GM23338 (cell line): ENCODE results near the gene AGAP5. TPM values are rescaled to one million over a fixed set of nuclear protein-coding genes. Genes with fewer than 3 reads are reported as not detected.
A peak's percentile ranks its signal among the peaks of the same experiment; 100 is the strongest.
"Not testable (repeated sequence)": the region's sequence is repeated elsewhere in the genome, so short reads cannot be mapped to it uniquely, and the experiment has no call there.

Experiments
- ATAC-seq: fragments of 200-7000 bp; cut with Tn5 transposase; 3 replicates; pipeline ENCODE4 v1.9.1; 2020
- DNase-seq: peaks from one replicate; pipeline ENCODE4 v3.0.0-alpha.2; 2015; ENCODE audit warnings: low spot score
- H2AFZ ChIP-seq: fragments of 200-600 bp; sonication (generic); 2 replicates; pipeline ENCODE4 v1.8.0; 2016; ENCODE audit warnings: antibody characterized with exemption, mild to moderate bottlenecking, moderate library complexity
- H3F3A ChIP-seq: fragments of 200-600 bp; sonication (generic); replicated peaks from 2 replicates; pipeline ENCODE4 v1.8.0; 2017; ENCODE audit warnings: antibody characterized with exemption, mixed run types, low read depth
- H3K27ac ChIP-seq: fragments of 200-600 bp; sonication (generic); 2 replicates; pipeline ENCODE4 v1.6.1; 2016; ENCODE audit warnings: low read depth
- H3K27me3 ChIP-seq: fragments of 200-600 bp; sonication (generic); 2 replicates; pipeline ENCODE4 v1.8.0; 2016; ENCODE audit warnings: mild to moderate bottlenecking, mixed run types, moderate library complexity; ENCODE audit not compliant: insufficient read depth
- H3K36me3 ChIP-seq: fragments of 200-600 bp; sonication (generic); 2 replicates; pipeline ENCODE4 v1.8.0; 2016; ENCODE audit warnings: mild to moderate bottlenecking; ENCODE audit not compliant: insufficient read depth
- H3K4me1 ChIP-seq: fragments of 200-600 bp; sonication (generic); 2 replicates; pipeline ENCODE4 v1.8.0; 2016; ENCODE audit warnings: mild to moderate bottlenecking, moderate library complexity; ENCODE audit not compliant: insufficient read depth
- H3K4me2 ChIP-seq: fragments of 200-600 bp; sonication (generic); 2 replicates; pipeline ENCODE4 v1.7.1; 2017; ENCODE audit warnings: mixed run types
- H3K4me3 ChIP-seq: fragments of 200-600 bp; sonication (generic); 2 replicates; pipeline ENCODE4 v1.6.1; 2016; ENCODE audit warnings: mixed run types
- H3K79me2 ChIP-seq: fragments of 200-600 bp; sonication (generic); replicated peaks from 2 replicates; pipeline ENCODE4 v1.8.0; 2017; ENCODE audit warnings: mild to moderate bottlenecking; ENCODE audit not compliant: insufficient read depth
- H3K9me2 ChIP-seq: fragments of 200-600 bp; sonication (generic); 2 replicates; pipeline ENCODE4 v1.8.0; 2017; ENCODE audit not compliant: insufficient read depth
- H4K20me1 ChIP-seq: fragments of 200-600 bp; sonication (generic); replicated peaks from 2 replicates; pipeline ENCODE4 v1.8.0; 2017; ENCODE audit warnings: mild to moderate bottlenecking; ENCODE audit not compliant: insufficient read depth
- H3K27ac Mint-ChIP-seq: 2 replicates; pipeline ENCODE4 v1.8.0; 2020; ENCODE audit warnings: inconsistent platforms, mild to moderate bottlenecking, moderate library complexity, mixed read lengths
- H3K27me3 Mint-ChIP-seq: 3 replicates; pipeline ENCODE4 v1.8.0; 2022; ENCODE audit warnings: low read depth, mild to moderate bottlenecking, moderate library complexity, mixed read lengths, inconsistent platforms; ENCODE audit not compliant: insufficient read depth, poor library complexity
- H3K36me3 Mint-ChIP-seq: 3 replicates; pipeline ENCODE4 v1.8.0; 2021; ENCODE audit warnings: low read depth, mild to moderate bottlenecking, inconsistent platforms, moderate library complexity, mixed read lengths
- H3K4me1 Mint-ChIP-seq: 3 replicates; pipeline ENCODE4 v1.8.0; 2020; ENCODE audit warnings: mild to moderate bottlenecking, inconsistent platforms, mixed read lengths
- H3K4me3 Mint-ChIP-seq: 3 replicates; pipeline ENCODE4 v1.8.0; 2021; ENCODE audit warnings: moderate library complexity, mild to moderate bottlenecking, inconsistent platforms, mixed read lengths
- H3K9me3 Mint-ChIP-seq: 3 replicates; pipeline ENCODE4 v1.8.0; 2020; ENCODE audit warnings: moderate library complexity, mild to moderate bottlenecking, inconsistent platforms, mixed read lengths
- CREB1 ChIP-seq: fragments of 250-450 bp; sonication (Bioruptor Pico); IDR thresholded peaks from 2 replicates; pipeline ENCODE4 v1.5.0; 2020; ENCODE audit warnings: low read depth, mild to moderate bottlenecking, moderate library complexity
- EZH2 ChIP-seq: fragments of 200-600 bp; sonication (generic); IDR thresholded peaks from one replicate; pipeline ENCODE4 v1.8.0; 2017; ENCODE audit warnings: antibody characterized with exemption, mild to moderate bottlenecking, low read depth; ENCODE audit not compliant: unreplicated experiment
- EZH2phosphoT487 ChIP-seq: fragments of 200-600 bp; sonication (generic); IDR thresholded peaks from one replicate; pipeline ENCODE4 v1.8.1; 2018; ENCODE audit warnings: antibody characterized with exemption; ENCODE audit not compliant: unreplicated experiment
- POLR2AphosphoS5 ChIP-seq: IDR thresholded peaks from 2 replicates; pipeline ENCODE4 v1.6.1; 2016; ENCODE audit warnings: antibody characterized with exemption, low read depth
- STAT1 ChIP-seq: IDR thresholded peaks from one replicate; pipeline ENCODE4 v1.6.1; 2016; ENCODE audit warnings: antibody characterized with exemption; ENCODE audit not compliant: unreplicated experiment
- ZNF114 ChIP-seq: fragments of 250-450 bp; sonication (Bioruptor Pico); IDR thresholded peaks from 2 replicates; pipeline ENCODE4 v1.5.0; 2020; ENCODE audit warnings: mild to moderate bottlenecking, moderate library complexity
- ZNF331 ChIP-seq: fragments of 250-450 bp; sonication (Bioruptor Pico); IDR thresholded peaks from 2 replicates; pipeline ENCODE4 v1.5.0; 2020; ENCODE audit warnings: low read depth, mild to moderate bottlenecking, moderate library complexity
- polyA plus RNA-seq: library from polyadenylated mRNA; unstranded; fragments of >200 nt; fragmentation: Nextera tagmentation; extraction: Ambion mirVana; gene quantifications from 2 replicates; pipeline ENCODE4 v1.2.1, GENCODE V29; 2016
- total RNA-seq: library from RNA; depleted of rRNA; stranded (reverse); fragments of >200 nt; shearing (Covaris generic); gene quantifications from 2 replicates; pipeline ENCODE4 v1.2.3, GENCODE V29; 2014
- TF ChIP-seq, protein P1 (sequence below): IDR thresholded peaks from 2 replicates; pipeline ENCODE4 v1.6.1; 2016; ENCODE audit warnings: antibody characterized with exemption
- TF ChIP-seq, protein P2 (sequence below): IDR thresholded peaks from one replicate; pipeline ENCODE4 v1.6.1; 2018; ENCODE audit warnings: antibody characterized with exemption; ENCODE audit not compliant: unreplicated experiment
- TF ChIP-seq, protein P3 (sequence below): fragments of 250-450 bp; sonication (Bioruptor Pico); IDR thresholded peaks from 2 replicates; pipeline ENCODE4 v1.5.0; 2020; ENCODE audit warnings: mild to moderate bottlenecking, moderate library complexity

Gene AGAP5
- total and polyA plus RNA-seq, 2 experiments from 2014 or later = 5.0 to 5.3 TPM

DNA sequence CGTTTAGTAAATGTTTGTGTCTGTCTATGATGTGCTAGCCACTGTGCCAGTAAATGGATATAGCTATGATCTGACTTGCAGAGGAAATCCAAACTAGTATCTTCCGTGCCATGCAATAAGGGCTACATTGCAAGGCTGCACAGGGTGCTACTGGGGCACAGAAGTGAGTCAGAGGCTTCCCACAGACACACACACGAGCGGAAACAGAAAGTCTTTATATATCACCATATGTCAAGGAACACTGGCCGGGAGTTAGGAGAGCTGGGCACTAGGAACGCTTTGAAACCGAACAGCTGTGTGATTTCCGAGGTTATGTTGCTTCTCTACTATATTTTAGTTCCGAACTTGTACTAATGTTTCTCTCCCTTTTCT lies 31.9 kb upstream of the AGAP5 start:
- DNase-seq, H3K9me2 ChIP-seq, ATAC-seq, H3K4me1 Mint-ChIP-seq, H3K27me3 Mint-ChIP-seq, H3K36me3 ChIP-seq, H3K9me3 Mint-ChIP-seq, H3K27me3 ChIP-seq, H2AFZ ChIP-seq, H4K20me1 ChIP-seq: not testable (repeated sequence)
- Histone ChIP-seq H3K27ac (0 out of 2 replicates have a peak overlapping the region, but pooled peaks have one; percentile 95), H3K4me3 (peak overlapping the region; percentile 91), H3K4me2 (peak overlapping the region; percentile 86), H3F3A (peaks cover 12% of the 10 kb centered on the region; the same call in 1 of the 2 replicates), H3K4me1 (peaks cover 12% of the 10 kb centered on the region), H3K79me2 (peaks cover 19% of the 10 kb centered on the region)
- H3K36me3 Mint-ChIP-seq = peaks cover 24% of the 10 kb centered on the region; the same call in 2 of the 3 replicates
- peak overlapping the region; percentile 94 for H3K4me3 Mint-ChIP-seq
- peak overlapping the region; percentile 99 for H3K27ac Mint-ChIP-seq

DNA sequence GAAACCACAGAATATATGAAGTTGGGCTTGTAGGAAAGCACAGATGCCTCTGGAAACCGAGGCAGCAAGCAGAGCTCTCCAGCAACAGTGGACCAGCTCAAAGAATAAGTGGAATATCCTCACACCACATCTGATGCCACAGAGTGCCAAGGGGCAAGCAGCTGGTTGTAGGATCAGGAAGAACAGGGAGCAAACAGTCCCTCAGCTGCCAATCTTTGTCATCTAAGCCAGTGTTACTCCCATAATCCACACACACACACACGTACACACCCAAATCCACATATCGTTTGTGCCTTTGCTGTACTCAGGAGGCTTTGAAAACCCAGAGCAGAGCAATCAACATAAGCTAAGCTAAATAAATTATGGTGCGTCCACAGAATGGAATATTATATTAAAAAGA lies 25.6 kb upstream of the AGAP5 start:
- no peaks in the 10 kb centered on the region for H3F3A ChIP-seq
- no peaks in the 10 kb centered on the region for H3K4me1 ChIP-seq
- no peak overlapping the region for H3K27ac Mint-ChIP-seq
- H3K9me3 Mint-ChIP-seq = no peaks in the 10 kb centered on the region
- no peak overlapping the region for H2AFZ ChIP-seq
- no peak overlapping the region for H3K4me3 Mint-ChIP-seq
- H3K4me3 ChIP-seq = no peak overlapping the region
- H3K9me2 ChIP-seq = no peaks in the 10 kb centered on the region
- no peak for DNase-seq
- peaks cover 66% of the 10 kb centered on the region for H3K36me3 Mint-ChIP-seq
- ATAC-seq = no peak
- H3K27ac ChIP-seq = no peak overlapping the region
- no peaks in the 10 kb centered on the region; the same call in 1 of the 2 replicates for H3K79me2 ChIP-seq
- no peak overlapping the region for H3K4me2 ChIP-seq
- H4K20me1 ChIP-seq = no peaks in the 10 kb centered on the region; the same call in 1 of the 2 replicates
- H3K36me3 ChIP-seq = peaks cover 26% of the 10 kb centered on the region
- no peaks in the 10 kb centered on the region for H3K27me3 Mint-ChIP-seq
- H3K4me1 Mint-ChIP-seq = no peaks in the 10 kb centered on the region
- H3K27me3 ChIP-seq = no peaks in the 10 kb centered on the region
- no peak for TF ChIP-seq CREB1
- TF ChIP-seq, protein P1, sequence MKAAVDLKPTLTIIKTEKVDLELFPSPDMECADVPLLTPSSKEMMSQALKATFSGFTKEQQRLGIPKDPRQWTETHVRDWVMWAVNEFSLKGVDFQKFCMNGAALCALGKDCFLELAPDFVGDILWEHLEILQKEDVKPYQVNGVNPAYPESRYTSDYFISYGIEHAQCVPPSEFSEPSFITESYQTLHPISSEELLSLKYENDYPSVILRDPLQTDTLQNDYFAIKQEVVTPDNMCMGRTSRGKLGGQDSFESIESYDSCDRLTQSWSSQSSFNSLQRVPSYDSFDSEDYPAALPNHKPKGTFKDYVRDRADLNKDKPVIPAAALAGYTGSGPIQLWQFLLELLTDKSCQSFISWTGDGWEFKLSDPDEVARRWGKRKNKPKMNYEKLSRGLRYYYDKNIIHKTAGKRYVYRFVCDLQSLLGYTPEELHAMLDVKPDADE = no peak
- no peak for TF ChIP-seq POLR2AphosphoS5
- TF ChIP-seq, protein P2, sequence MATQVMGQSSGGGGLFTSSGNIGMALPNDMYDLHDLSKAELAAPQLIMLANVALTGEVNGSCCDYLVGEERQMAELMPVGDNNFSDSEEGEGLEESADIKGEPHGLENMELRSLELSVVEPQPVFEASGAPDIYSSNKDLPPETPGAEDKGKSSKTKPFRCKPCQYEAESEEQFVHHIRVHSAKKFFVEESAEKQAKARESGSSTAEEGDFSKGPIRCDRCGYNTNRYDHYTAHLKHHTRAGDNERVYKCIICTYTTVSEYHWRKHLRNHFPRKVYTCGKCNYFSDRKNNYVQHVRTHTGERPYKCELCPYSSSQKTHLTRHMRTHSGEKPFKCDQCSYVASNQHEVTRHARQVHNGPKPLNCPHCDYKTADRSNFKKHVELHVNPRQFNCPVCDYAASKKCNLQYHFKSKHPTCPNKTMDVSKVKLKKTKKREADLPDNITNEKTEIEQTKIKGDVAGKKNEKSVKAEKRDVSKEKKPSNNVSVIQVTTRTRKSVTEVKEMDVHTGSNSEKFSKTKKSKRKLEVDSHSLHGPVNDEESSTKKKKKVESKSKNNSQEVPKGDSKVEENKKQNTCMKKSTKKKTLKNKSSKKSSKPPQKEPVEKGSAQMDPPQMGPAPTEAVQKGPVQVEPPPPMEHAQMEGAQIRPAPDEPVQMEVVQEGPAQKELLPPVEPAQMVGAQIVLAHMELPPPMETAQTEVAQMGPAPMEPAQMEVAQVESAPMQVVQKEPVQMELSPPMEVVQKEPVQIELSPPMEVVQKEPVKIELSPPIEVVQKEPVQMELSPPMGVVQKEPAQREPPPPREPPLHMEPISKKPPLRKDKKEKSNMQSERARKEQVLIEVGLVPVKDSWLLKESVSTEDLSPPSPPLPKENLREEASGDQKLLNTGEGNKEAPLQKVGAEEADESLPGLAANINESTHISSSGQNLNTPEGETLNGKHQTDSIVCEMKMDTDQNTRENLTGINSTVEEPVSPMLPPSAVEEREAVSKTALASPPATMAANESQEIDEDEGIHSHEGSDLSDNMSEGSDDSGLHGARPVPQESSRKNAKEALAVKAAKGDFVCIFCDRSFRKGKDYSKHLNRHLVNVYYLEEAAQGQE = no peak
- TF ChIP-seq STAT1 = no peak
- no peak for TF ChIP-seq EZH2phosphoT487
- TF ChIP-seq ZNF331 = no peak
- TF ChIP-seq, protein P3, sequence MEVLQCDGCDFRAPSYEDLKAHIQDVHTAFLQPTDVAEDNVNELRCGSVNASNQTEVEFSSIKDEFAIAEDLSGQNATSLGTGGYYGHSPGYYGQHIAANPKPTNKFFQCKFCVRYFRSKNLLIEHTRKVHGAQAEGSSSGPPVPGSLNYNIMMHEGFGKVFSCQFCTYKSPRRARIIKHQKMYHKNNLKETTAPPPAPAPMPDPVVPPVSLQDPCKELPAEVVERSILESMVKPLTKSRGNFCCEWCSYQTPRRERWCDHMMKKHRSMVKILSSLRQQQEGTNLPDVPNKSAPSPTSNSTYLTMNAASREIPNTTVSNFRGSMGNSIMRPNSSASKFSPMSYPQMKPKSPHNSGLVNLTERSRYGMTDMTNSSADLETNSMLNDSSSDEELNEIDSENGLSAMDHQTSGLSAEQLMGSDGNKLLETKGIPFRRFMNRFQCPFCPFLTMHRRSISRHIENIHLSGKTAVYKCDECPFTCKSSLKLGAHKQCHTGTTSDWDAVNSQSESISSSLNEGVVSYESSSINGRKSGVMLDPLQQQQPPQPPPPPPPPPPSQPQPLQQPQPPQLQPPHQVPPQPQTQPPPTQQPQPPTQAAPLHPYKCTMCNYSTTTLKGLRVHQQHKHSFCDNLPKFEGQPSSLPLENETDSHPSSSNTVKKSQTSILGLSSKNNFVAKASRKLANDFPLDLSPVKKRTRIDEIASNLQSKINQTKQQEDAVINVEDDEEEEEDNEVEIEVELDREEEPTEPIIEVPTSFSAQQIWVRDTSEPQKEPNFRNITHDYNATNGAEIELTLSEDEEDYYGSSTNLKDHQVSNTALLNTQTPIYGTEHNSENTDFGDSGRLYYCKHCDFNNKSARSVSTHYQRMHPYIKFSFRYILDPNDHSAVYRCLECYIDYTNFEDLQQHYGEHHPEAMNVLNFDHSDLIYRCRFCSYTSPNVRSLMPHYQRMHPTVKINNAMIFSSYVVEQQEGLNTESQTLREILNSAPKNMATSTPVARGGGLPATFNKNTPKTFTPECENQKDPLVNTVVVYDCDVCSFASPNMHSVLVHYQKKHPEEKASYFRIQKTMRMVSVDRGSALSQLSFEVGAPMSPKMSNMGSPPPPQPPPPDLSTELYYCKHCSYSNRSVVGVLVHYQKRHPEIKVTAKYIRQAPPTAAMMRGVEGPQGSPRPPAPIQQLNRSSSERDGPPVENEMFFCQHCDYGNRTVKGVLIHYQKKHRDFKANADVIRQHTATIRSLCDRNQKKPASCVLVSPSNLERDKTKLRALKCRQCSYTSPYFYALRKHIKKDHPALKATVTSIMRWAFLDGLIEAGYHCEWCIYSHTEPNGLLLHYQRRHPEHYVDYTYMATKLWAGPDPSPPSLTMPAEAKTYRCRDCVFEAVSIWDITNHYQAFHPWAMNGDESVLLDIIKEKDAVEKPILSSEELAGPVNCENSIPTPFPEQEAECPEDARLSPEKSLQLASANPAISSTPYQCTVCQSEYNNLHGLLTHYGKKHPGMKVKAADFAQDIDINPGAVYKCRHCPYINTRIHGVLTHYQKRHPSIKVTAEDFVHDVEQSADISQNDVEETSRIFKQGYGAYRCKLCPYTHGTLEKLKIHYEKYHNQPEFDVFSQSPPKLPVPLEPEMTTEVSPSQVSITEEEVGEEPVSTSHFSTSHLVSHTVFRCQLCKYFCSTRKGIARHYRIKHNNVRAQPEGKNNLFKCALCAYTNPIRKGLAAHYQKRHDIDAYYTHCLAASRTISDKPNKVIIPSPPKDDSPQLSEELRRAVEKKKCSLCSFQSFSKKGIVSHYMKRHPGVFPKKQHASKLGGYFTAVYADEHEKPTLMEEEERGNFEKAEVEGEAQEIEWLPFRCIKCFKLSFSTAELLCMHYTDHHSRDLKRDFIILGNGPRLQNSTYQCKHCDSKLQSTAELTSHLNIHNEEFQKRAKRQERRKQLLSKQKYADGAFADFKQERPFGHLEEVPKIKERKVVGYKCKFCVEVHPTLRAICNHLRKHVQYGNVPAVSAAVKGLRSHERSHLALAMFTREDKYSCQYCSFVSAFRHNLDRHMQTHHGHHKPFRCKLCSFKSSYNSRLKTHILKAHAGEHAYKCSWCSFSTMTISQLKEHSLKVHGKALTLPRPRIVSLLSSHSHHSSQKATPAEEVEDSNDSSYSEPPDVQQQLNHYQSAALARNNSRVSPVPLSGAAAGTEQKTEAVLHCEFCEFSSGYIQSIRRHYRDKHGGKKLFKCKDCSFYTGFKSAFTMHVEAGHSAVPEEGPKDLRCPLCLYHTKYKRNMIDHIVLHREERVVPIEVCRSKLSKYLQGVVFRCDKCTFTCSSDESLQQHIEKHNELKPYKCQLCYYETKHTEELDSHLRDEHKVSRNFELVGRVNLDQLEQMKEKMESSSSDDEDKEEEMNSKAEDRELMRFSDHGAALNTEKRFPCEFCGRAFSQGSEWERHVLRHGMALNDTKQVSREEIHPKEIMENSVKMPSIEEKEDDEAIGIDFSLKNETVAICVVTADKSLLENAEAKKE (CRISPR knock-in tag) = no peak
- TF ChIP-seq ZNF114 (CRISPR knock-in tag) = no peak
- TF ChIP-seq EZH2 = no peak
